HFF-Myc (cell line): ENCODE measurements around the gene ATP8B3.

Experiments used
- DNase-seq: peaks from one replicate; pipeline ENCODE4 v3.0.0-alpha.2; 2011; ENCODE audit warnings: low read depth; ENCODE audit errors: extremely low read depth
- H3K4me3 ChIP-seq: replicated peaks from 2 replicates; pipeline ENCODE4 v1.5.1; 2011; ENCODE audit warnings: low read depth, mild to moderate bottlenecking, control low read depth, low read length
- TF ChIP-seq, protein P1 (sequence below): IDR thresholded peaks from 2 replicates; pipeline ENCODE4 v1.5.1; 2012; ENCODE audit warnings: mild to moderate bottlenecking, low read depth, low read length, control low read depth; ENCODE audit errors: missing control alignments

ATP8B3 gene

GRCh38 chr19:1760020-1760419 lies 52.1 kb downstream of the ATP8B3 start:
- TF ChIP-seq, protein P1, sequence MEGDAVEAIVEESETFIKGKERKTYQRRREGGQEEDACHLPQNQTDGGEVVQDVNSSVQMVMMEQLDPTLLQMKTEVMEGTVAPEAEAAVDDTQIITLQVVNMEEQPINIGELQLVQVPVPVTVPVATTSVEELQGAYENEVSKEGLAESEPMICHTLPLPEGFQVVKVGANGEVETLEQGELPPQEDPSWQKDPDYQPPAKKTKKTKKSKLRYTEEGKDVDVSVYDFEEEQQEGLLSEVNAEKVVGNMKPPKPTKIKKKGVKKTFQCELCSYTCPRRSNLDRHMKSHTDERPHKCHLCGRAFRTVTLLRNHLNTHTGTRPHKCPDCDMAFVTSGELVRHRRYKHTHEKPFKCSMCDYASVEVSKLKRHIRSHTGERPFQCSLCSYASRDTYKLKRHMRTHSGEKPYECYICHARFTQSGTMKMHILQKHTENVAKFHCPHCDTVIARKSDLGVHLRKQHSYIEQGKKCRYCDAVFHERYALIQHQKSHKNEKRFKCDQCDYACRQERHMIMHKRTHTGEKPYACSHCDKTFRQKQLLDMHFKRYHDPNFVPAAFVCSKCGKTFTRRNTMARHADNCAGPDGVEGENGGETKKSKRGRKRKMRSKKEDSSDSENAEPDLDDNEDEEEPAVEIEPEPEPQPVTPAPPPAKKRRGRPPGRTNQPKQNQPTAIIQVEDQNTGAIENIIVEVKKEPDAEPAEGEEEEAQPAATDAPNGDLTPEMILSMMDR: no peak

GRCh38 chr19:1758959-1759903 lies 52.8 kb downstream of the ATP8B3 start:
- DNase-seq: no peak
- no peak overlapping the region for H3K4me3 ChIP-seq
- TF ChIP-seq, protein P1: no peak

More at GRCh38 chr19:1760020-1760419, 52.1 kb downstream of the ATP8B3 start:
- no peak for DNase-seq
- no peak overlapping the region for H3K4me3 ChIP-seq

DNA sequence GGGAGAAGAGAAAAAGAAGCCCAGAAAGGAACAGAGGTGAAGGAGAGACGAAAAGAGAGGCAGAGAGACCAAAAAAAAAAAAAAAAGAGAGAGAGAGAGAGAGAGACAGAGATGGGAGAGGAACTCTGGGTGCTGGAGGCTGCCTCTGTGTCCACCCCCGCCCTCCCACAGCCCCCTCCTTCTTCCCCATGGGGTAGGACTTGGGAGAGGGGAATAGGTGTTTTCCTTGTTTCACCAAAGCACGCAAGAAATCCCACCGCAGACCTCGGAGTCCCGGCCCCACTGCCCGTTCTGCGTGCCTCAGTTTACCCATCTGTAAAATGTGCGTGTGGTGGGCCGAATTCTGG lies 53.9 kb downstream of the ATP8B3 start:
- H3K4me3 ChIP-seq: no peak overlapping the region
- DNase-seq: no peak
- TF ChIP-seq, protein P1: no peak

DNA sequence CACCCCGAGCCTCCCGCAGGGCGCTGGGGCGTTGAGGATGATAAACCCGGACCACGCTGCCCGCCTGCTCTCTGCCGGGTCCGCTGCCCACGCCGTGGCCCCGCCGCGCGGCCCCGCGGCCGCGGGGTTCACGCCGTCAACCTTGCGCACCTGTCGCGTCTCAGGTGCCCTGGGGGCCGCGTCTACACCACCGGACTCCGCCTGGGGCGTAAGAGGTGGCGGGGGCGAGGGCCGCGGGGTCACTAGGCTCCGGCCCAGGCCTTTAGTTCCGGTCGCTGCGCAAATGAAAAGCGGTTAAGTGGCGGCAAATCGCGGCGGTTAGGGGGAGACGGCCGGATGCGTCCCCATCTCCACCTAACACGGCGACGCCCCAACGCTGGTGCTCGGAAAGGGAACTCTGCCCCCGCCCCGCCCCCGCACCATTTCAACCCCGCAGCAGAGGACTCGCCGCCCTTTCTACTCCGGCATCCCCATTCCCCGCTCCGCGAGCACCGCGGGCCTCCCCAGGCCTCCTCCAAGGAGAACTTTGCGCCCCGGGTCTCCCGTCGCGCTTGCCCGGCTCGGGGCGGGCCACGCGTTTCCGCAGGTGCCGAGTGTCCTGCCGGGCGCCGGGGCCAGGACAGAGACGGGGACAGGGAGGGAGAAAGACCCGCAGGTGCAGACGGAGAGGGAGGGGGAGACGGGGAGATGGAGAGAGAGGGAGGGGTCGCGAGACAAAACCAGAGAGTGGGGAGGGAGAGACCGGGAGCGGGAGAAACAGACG lies 54.4 kb downstream of the ATP8B3 start:
- TF ChIP-seq, protein P1: no peak
- no peak overlapping the region for H3K4me3 ChIP-seq
- DNase-seq: no peak

- no peak overlapping the region for H3K4me3 ChIP-seq
- TF ChIP-seq, protein P1: no peak
- DNase-seq: no peak
Measured at GRCh38 chr19:1756705-1757465, 55.2 kb downstream of the ATP8B3 start.

DNA sequence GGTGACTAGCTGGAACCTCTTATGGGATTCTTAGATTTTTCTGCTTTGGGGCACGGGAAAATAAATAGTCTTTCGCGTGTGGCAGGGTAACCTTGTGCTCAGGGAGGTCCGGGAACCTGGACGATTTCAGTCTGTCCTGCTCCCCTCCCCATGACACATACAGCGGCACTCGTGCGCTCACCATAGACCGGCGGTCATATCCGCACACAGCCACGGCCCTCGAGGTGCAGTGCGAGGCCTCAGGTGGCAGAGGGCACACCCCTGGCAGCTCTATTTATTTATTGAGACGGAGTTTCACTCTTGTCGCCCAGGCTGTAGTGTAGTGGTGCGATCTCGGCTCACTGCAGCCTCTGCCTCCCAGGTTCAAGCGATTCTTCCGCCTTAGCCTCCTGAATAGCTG lies 55.8 kb downstream of the ATP8B3 start:
- H3K4me3 ChIP-seq: no peak overlapping the region
- DNase-seq: no peak
- TF ChIP-seq, protein P1: no peak
